Stomach smooth muscle (tissue), 2 donors: Measurements from ENCODE around the gene REXO1.

ENCODE experiments used
- H3K27ac ChIP-seq: one replicate; pipeline ENCODE4 v1.7.0; 2013; ENCODE audit warnings: mild to moderate bottlenecking, low read length, inconsistent platforms
- H3K27me3 ChIP-seq, 2 donors: one replicate each; pipeline ENCODE4 v1.7.0; 2013; ENCODE audit warnings: low read length in 2 of 2; ENCODE audit not compliant: insufficient read depth in 2 of 2, control insufficient read depth in 1 of 2
- H3K36me3 ChIP-seq, 2 donors: one replicate each; pipeline ENCODE4 v1.7.0; 2013; ENCODE audit warnings: low read length in 2 of 2; ENCODE audit not compliant: control insufficient read depth in 2 of 2, insufficient read depth in 2 of 2
- H3K4me1 ChIP-seq: one replicate; pipeline ENCODE4 v1.7.0; 2013; ENCODE audit warnings: low read length; ENCODE audit not compliant: control insufficient read depth, insufficient read depth
- H3K4me3 ChIP-seq, 2 donors: one replicate each; pipeline ENCODE4 v1.7.0; 2013; ENCODE audit warnings: low read length in 2 of 2
- H3K9ac ChIP-seq, 2 donors: one replicate each; pipeline ENCODE4 v1.7.0; 2013; ENCODE audit warnings: low read length in 2 of 2, mild to moderate bottlenecking in 1 of 2
- H3K9me3 ChIP-seq, 2 donors: one replicate each; pipeline ENCODE4 v1.7.0; 2013; ENCODE audit warnings: low read length in 2 of 2; ENCODE audit not compliant: control insufficient read depth in 2 of 2
- donor health status: healthy.
- donor health status: Pancreatic carcinoma.

REXO1 gene

GRCh38 chr19:1794424-1795172 lies 53.7 kb downstream of the REXO1 start:
- H3K36me3 ChIP-seq = no peaks in the 10 kb centered on the region
- no peak overlapping the region for H3K27ac ChIP-seq
- no peaks in the 10 kb centered on the region for H3K9me3 ChIP-seq
- peaks cover 4% of the 10 kb centered on the region for H3K4me1 ChIP-seq
- H3K4me3 ChIP-seq = no peak overlapping the region
- no peak overlapping the region for H3K9ac ChIP-seq
- H3K27me3 ChIP-seq = peaks cover 7 to 14% of the 10 kb centered on the region in 2 donors

GRCh38 chr19:1791879-1792278 lies 56.4 kb downstream of the REXO1 start:
- peaks cover 14 to 24% of the 10 kb centered on the region in 2 donors for H3K27me3 ChIP-seq
- no peak overlapping the region for H3K9ac ChIP-seq
- H3K4me1 ChIP-seq = peaks cover 6% of the 10 kb centered on the region
- H3K9me3 ChIP-seq = no peaks in the 10 kb centered on the region
- H3K36me3 ChIP-seq = no peaks in the 10 kb centered on the region
- H3K27ac ChIP-seq = no peak overlapping the region
- no peak overlapping the region for H3K4me3 ChIP-seq

- Histone ChIP-seq H3K4me3 (no peak overlapping the region), H3K4me1 (peaks cover 3% of the 10 kb centered on the region), H3K36me3 (no peaks in the 10 kb centered on the region), H3K9ac (no peak overlapping the region), H3K9me3 (no peaks in the 10 kb centered on the region), H3K27ac (no peak overlapping the region), H3K27me3 (peaks cover 13 to 15% of the 10 kb centered on the region in 2 donors)
Observed at GRCh38 chr19:1790054-1790792, 58.1 kb downstream of the REXO1 start.

GRCh38 chr19:1789261-1790041 lies 58.8 kb downstream of the REXO1 start:
- no peak overlapping the region for H3K27ac ChIP-seq
- no peak overlapping the region for H3K4me3 ChIP-seq
- no peaks in the 10 kb centered on the region for H3K9me3 ChIP-seq
- peaks cover 15% of the 10 kb centered on the region in 2 donors for H3K27me3 ChIP-seq
- peaks cover 3% of the 10 kb centered on the region for H3K4me1 ChIP-seq
- no peak overlapping the region for H3K9ac ChIP-seq
- no peaks in the 10 kb centered on the region for H3K36me3 ChIP-seq

GRCh38 chr19:1787116-1787515 lies 61.2 kb downstream of the REXO1 start:
- peaks cover 0 to 6% of the 10 kb centered on the region in 2 donors for H3K9me3 ChIP-seq
- H3K4me3 ChIP-seq = no peak overlapping the region
- no peak overlapping the region for H3K9ac ChIP-seq
- H3K27me3 ChIP-seq = peaks cover 27 to 33% of the 10 kb centered on the region in 2 donors
- H3K4me1 ChIP-seq = peaks cover 3% of the 10 kb centered on the region
- no peaks in the 10 kb centered on the region for H3K36me3 ChIP-seq
- H3K27ac ChIP-seq = no peak overlapping the region

GRCh38 chr19:1786668-1787067 lies 61.6 kb downstream of the REXO1 start:
- Histone ChIP-seq H3K27me3 (peaks cover 28 to 37% of the 10 kb centered on the region in 2 donors), H3K27ac (no peak overlapping the region), H3K9ac (no peak overlapping the region), H3K9me3 (peaks cover 4 to 11% of the 10 kb centered on the region in 2 donors), H3K36me3 (no peaks in the 10 kb centered on the region), H3K4me3 (no peak overlapping the region), H3K4me1 (peaks cover 3% of the 10 kb centered on the region)

GRCh38 chr19:1785310-1785709 lies 63.0 kb downstream of the REXO1 start:
- Histone ChIP-seq H3K36me3 (no peaks in the 10 kb centered on the region), H3K27ac (no peak overlapping the region), H3K27me3 (peaks cover 39 to 42% of the 10 kb centered on the region in 2 donors), H3K9me3 (peaks cover 7 to 13% of the 10 kb centered on the region in 2 donors), H3K9ac (no peak overlapping the region), H3K4me3 (no peak overlapping the region), H3K4me1 (peaks cover 3% of the 10 kb centered on the region)

GRCh38 chr19:1783874-1784273 lies 64.4 kb downstream of the REXO1 start:
- Histone ChIP-seq H3K27me3 (peaks cover 46 to 47% of the 10 kb centered on the region in 2 donors), H3K9ac (no peak overlapping the region), H3K4me3 (no peak overlapping the region), H3K27ac (no peak overlapping the region), H3K9me3 (peaks cover 7 to 13% of the 10 kb centered on the region in 2 donors), H3K4me1 (peaks cover 3% of the 10 kb centered on the region), H3K36me3 (no peaks in the 10 kb centered on the region)

- Histone ChIP-seq H3K9me3 (peaks cover 7 to 13% of the 10 kb centered on the region in 2 donors), H3K4me3 (no peak overlapping the region), H3K36me3 (no peaks in the 10 kb centered on the region), H3K27ac (no peak overlapping the region), H3K4me1 (no peaks in the 10 kb centered on the region), H3K9ac (no peak overlapping the region), H3K27me3 (peaks cover 44% of the 10 kb centered on the region in 2 donors)
Observed at GRCh38 chr19:1783354-1783753, 64.9 kb downstream of the REXO1 start.

GRCh38 chr19:1782521-1782920 lies 65.8 kb downstream of the REXO1 start:
- no peaks in the 10 kb centered on the region for H3K4me1 ChIP-seq
- H3K9me3 ChIP-seq = peaks cover 7 to 13% of the 10 kb centered on the region in 2 donors
- H3K27ac ChIP-seq = no peak overlapping the region
- H3K9ac ChIP-seq = no peak overlapping the region
- no peak overlapping the region for H3K4me3 ChIP-seq
- no peaks in the 10 kb centered on the region for H3K36me3 ChIP-seq
- peaks cover 45 to 47% of the 10 kb centered on the region in 2 donors for H3K27me3 ChIP-seq
